HG03469 (cell line): ENCODE results near the gene IFNA2.
"Not testable (repeated sequence)": the region's sequence is repeated elsewhere in the genome, so short reads cannot be mapped to it uniquely, and the experiment has no call there.

Experiments
- ATAC-seq: cut with Tn5 transposase; IDR thresholded peaks from one replicate; pipeline ENCODE4 v1.9.1; 2021; ENCODE audit warnings: mild to moderate bottlenecking, moderate library complexity, moderate number of reproducible peaks; ENCODE audit not compliant: unreplicated experiment

Gene IFNA2

DNA sequence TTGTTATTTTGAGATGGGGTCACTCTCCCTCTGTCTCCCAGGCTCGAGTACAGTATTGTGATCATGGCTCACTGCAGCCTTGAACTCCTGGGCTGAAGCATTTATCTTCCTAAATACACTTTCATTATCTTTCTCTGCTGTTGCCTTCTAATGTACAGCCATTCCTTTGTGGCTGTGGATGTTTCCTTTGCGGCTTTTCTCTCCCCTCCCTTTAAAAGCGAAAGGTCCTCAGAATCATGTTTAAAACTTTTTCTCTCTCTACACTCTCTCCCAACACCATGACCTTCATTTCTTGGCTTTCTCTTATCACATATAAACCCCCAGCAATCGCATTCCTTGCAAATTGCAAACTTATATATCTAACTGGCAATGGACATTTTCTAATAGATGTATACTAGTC, 1.6 kb downstream of the IFNA2 start:
- ATAC-seq, result no peak

DNA sequence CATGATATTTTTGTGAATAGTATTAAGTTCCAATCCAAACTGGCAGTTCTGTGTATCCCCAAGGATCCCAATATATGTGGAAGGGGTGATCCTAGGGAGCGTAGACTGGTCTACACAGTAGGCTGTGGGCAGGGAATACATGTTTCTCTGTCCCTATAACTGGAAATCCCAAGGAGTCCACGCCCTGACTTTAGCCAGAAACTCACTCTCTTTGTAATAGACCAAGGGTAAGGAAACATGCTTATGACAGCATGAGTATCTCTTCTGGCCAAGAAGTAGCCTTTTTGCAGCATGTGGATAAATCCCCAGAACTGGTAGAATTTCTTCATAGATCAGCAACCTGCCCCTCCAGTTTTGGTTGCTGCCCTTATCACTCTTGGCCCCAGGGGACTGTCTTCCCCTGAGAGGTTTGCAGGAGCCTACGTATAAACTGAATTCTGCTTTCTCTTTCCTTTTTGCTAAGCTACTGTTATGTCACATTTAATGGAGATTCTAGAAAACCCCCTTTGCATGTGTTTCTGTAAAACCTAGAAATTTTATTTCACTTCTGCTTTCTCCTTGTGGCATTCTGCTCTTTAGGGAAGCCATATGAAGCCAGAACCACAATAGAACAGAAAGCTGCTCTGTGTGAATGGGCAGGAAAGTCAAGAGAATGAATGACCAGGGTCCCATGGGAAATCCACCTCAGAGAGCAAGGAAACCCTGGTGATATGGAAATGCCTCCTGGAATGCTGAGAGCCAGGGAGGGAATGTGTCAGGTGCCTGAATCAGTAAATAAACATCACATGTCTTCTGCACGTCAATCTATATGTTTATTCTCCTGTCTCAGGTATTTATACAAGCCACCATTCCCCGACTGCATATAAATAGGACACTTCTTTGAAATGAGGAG, 3.5 kb downstream of the IFNA2 start:
- ATAC-seq, result peak; percentile 99

DNA sequence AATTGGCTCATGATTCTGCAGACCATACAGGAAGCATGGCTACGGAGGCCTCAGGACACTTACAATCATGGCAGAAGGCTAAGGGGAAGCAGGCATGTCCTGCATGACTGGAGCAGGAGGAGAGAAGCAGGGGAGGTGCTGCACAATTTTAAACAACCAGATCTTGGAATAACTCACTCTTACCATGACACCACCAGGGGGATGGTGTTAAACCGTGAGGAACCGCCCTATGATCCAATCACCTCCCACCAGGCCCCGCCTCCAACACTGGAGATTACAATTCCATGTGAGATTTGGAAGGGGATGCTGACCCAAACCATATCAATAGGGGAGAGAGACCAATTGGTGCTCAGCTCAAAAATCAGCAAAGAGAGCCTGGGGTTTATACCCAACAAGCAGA, 13.7 kb downstream of the IFNA2 start:
- not testable (repeated sequence) for ATAC-seq

DNA sequence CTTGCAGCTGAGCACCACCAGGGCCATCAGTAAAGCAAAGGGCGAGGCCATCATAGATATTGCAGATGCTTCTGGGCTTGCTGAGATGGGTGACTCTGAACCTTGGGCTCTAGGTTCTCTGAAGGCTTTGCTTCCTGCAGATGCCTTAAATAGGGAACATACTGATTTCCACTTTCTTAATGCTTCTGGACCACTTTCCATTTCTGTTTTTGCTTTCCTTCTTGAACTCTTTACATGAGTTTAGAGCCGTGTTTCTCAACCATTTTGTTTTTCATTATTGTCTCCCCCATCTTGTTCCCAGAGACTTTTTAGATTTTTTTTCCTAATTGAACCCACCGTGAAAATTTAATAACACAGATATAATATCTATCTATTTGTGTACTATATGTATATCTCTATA, 17.2 kb downstream of the IFNA2 start, which contains the start of gene IFNA13:
IFNA13 (minus strand) TSS at position 101 of the 400 bp plus-strand sequence; CDS start at position 54, 47 bp downstream.
- no peak for ATAC-seq

DNA sequence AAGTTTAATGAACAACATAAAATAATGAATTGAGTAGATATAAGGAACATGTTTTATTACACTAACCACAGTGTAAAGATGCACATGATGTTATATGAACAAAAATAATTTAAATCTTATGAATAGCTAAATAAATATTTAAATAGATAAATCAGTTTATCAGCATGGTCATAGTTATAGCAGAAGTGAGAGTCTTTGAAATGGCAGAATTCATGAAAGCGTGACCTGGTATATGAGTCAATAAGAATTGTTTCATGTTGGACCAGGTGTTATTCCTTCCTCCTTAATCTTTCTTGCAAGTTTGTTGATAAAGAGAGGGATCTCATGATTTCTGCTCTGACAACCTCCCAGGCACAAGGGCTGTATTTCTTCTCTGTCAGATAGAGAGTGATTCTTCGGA, 18.0 kb downstream of the IFNA2 start:
- ATAC-seq, result peak; percentile 92

DNA sequence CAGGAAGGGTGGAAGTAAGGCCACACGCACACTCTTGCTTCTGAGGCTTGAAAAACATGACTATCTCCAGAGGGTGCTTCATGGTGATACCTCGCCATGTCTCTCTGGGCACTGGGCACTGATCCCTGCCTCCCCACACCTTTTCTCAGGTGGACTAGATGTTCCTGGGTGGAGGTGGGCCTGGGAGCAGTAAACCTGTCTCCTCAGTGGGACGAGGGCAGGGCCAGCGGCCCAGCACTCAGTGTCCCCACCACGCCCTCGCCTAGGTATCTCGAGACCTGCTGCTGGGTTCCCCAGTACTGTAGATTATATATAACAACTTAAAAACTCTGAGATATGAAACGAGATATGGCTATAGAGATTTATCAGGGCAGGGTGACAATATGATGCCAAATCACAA, 22.9 kb downstream of the IFNA2 start:
- no peak for ATAC-seq

DNA sequence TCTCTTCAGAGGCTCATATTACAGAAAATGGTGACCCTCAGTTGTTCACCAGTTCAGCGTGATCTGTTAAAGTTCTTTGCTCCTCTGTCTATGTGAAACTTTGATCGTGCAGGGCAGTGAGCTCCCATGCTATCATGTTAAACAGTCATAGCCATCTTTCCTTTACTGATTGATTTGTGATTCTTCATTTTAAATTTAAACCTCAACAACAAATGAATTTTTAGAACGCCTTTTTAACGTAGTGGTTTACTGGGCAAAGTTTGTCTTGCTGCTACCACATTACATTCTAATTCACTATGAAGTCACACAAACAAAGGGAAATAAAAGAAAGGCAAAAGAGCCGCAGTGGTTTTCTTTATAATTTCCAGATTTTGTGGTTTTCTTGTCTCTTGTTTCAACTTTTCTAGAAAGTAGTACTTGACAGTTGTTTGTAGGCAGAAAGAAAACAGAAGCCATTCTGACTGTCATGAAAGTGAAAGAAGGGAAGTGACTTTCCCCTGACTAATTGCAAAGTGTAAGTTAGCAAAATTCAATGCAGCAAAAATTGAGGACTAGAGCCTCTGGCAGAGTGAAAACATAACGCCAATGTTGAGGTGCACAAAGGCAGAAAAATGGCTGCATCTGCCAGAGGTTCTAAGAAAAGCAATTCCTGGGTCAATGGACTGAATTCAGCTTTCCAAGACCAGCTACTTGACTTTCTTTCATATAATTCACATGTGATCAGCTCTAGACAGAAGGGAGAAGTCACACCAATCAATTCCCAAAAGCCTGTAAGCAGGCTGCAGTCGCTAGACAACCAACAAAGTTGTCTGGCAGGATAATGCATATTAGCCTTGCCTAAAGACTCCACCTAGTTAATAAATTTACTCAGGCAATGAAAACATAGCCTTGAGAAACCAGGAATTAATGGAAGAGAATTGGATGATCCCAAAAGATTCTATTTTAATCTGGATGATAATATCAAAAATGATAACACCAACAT, 27.4 kb downstream of the IFNA2 start:
- ATAC-seq, result peak; percentile 89

DNA sequence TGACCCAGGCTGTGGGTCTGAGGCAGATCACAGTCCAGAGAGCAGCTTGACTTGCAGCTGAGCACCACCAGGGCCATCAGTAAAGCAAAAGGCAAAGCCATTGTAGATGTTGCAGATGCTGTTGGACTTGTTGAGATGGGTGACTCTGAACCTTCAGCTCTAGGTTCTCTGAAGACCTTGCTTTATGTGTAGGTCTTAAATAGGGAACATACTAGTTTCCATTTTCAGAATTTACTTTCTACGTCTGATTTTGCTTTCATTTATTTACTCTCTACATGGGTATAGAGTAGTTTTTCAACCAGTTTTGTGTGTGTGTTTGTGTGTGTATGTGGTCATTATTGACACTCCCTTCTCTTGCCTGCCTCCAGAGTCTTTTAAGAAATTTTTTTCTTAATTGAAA, 34.4 kb downstream of the IFNA2 start, which contains the start of gene IFNA6:
IFNA6 (minus strand) TSS at position 101 of the 400 bp plus-strand sequence; CDS start at position 101, 0 bp downstream.
- no peak for ATAC-seq

DNA sequence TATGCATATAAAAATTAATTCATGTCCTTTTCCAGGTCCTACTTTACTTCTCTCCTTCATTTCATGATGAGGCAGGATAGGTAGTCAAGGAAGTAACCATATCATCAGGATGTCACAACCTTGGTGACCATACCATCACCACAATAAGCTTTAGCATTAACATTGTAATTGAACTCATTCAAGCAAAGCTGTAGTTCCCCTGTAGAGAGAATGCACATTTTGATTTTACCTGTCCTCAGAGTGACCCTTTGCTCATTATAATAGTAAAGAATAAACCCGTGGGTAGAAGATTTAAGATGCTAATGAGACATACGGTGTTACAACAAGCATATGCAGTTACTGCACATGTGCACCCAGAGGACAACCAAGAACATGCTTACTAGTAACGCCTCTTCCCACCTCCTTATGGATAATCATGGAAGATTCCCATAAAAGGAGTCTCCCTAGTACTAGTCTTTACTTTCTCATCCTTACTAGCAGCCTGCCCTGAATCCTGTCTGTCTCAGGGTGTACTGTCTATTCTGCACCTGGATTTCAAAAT, 36.7 kb downstream of the IFNA2 start:
- no peak for ATAC-seq

DNA sequence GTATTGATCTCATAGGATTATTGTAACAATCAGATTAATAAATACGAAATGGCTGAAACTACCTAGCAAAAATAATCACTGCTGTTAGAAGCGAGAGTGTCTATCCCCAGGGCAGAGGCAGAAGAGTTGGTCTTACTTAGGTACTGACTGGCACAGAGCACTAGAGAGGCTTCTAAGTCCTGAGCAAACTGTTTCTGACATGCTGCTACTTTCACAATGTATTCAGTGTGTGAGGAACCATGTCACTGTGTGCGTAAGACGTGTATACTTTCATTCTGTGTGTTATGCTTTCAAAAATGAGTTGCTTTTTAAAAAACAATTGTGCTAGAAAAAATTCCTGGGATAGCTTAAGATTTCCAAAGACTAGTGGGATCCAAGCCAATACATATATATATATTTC, 44.5 kb downstream of the IFNA2 start:
- ATAC-seq, result no peak

DNA sequence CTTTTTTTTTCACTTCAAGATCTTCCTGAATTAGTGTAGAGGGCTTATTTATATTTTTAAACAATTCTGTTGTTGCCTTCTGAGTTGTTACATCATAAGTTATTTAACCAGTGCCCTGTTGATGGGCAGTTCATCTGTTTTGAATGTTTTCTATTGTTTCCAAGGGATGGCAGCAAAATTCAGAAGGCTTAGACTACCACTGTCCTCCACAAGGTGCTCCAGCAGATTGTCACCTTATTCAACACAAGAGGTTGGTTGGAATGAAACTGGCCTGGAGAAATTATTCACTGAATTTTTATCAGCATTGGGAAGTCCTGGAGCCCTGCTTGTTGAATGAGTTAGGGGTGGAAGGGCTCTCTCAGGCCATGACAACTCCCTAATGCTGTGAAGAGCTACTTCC, 48.7 kb downstream of the IFNA2 start:
- ATAC-seq, result no peak

DNA sequence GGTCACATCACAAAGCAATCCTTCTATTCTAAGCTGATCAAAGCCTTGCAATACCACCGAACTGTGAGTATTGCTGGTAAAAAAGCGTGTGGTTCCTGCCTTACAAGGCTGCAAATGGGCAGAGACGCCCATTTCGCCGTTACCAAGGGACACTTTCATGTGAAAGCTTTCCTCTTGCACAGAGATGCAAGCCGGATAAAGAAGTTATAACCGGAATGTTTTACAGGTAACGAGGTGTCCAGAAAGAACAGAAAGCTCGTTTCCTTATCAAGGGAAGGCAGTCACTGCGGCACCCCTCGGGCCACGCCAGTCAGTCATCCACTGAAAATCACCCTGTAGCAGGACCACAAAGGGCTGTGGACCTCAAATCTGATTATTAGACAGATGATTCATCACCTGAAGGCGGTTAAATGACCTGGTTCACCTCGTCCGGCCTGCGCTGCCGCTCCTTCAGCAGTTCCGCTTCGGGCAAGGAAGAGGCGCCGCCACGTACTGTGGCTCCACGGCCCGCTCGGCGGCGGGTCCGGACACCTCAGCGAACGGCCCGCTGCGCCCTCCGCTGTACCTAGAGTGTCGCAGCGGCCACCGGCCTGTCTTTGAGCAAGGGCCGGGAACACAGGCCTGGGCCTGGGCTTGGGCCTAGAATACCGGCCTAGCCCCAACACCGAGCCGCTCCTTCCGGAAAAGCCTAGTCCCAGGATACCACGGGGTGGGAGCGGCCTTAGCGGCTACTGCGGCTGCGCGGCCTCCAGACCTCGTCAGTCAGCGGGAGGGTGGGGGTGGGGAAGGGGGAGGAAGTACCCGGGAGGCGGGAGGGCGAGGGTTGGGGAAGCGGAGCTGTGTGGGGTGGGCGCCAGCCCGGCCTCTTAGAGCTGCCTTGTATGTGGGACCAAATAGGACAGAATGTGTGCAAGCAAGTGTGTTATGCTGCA, 50.2 kb downstream of the IFNA2 start, which contains the start of gene KLHL9:
KLHL9 (minus strand) TSS at position 704 of the 932 bp plus-strand sequence; CDS start at position 159, 545 bp downstream.
- ATAC-seq, result peak; percentile 84
